Nephron progenitor cell (in vitro differentiated cells): ENCODE results near the gene TBCC.
A peak's percentile ranks its signal among the peaks of the same experiment; 100 is the strongest.
"Not testable (repeated sequence)": the region's sequence is repeated elsewhere in the genome, so short reads cannot be mapped to it uniquely, and the experiment has no call there.

Experiments used
- DNase-seq: peaks from one replicate; pipeline ENCODE4 v3.0.0; 2021
- H3K27ac Mint-ChIP-seq: 2 replicates; pipeline ENCODE4 v1.8.0; 2021; ENCODE audit warnings: mild to moderate bottlenecking, moderate library complexity, mixed read lengths
- H3K27me3 Mint-ChIP-seq: 2 replicates; pipeline ENCODE4 v1.8.0; 2021; ENCODE audit warnings: mild to moderate bottlenecking, low read depth, mixed read lengths; ENCODE audit not compliant: poor library complexity
- H3K36me3 Mint-ChIP-seq: 2 replicates; pipeline ENCODE4 v1.8.0; 2021; ENCODE audit warnings: low read depth, mixed read lengths
- H3K4me1 Mint-ChIP-seq: 2 replicates; pipeline ENCODE4 v1.8.0; 2021; ENCODE audit warnings: mixed read lengths
- H3K4me3 Mint-ChIP-seq: 2 replicates; pipeline ENCODE4 v1.8.0; 2021; ENCODE audit warnings: mild to moderate bottlenecking, moderate library complexity, mixed read lengths
- H3K9me3 Mint-ChIP-seq: 2 replicates; pipeline ENCODE4 v1.8.0; 2021; ENCODE audit warnings: mild to moderate bottlenecking, moderate library complexity, mixed read lengths
- TF ChIP-seq, protein P1 (sequence below): fragments of 200-600 bp; sonication (generic); IDR thresholded peaks from 2 replicates; pipeline ENCODE4 v1.5.0; 2021; ENCODE audit warnings: antibody characterized with exemption

TBCC gene

DNA sequence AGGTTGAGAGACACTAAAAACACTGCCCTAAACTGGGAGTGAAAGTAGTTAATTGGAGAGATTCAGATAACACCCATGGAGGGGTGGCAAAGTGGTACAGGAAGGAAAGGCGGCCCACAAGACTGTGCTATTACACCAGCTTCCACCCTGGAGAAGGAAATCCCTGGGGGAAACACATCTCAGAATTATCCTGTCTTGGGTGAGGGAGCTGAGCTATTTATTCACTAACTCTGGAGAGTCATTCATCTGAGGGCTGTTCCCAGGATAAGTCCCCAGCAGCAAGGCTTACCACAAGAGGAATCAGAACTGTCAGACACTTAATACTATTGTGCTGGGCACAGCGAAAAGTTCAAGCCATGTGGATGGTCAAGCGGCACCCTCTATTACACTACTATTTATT, 9.9 kb downstream of the TBCC start:
- Mint-ChIP-seq H3K4me3 (no peak overlapping the region), H3K27ac (peak overlapping the region; percentile 63), H3K4me1 (peaks cover 31% of the 10 kb centered on the region), H3K27me3 (peaks cover 35% of the 10 kb centered on the region), H3K36me3 (no peaks in the 10 kb centered on the region), H3K9me3 (peaks cover 14% of the 10 kb centered on the region)
- TF ChIP-seq, protein P1, sequence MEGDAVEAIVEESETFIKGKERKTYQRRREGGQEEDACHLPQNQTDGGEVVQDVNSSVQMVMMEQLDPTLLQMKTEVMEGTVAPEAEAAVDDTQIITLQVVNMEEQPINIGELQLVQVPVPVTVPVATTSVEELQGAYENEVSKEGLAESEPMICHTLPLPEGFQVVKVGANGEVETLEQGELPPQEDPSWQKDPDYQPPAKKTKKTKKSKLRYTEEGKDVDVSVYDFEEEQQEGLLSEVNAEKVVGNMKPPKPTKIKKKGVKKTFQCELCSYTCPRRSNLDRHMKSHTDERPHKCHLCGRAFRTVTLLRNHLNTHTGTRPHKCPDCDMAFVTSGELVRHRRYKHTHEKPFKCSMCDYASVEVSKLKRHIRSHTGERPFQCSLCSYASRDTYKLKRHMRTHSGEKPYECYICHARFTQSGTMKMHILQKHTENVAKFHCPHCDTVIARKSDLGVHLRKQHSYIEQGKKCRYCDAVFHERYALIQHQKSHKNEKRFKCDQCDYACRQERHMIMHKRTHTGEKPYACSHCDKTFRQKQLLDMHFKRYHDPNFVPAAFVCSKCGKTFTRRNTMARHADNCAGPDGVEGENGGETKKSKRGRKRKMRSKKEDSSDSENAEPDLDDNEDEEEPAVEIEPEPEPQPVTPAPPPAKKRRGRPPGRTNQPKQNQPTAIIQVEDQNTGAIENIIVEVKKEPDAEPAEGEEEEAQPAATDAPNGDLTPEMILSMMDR: no peak
- no peak for DNase-seq

DNA sequence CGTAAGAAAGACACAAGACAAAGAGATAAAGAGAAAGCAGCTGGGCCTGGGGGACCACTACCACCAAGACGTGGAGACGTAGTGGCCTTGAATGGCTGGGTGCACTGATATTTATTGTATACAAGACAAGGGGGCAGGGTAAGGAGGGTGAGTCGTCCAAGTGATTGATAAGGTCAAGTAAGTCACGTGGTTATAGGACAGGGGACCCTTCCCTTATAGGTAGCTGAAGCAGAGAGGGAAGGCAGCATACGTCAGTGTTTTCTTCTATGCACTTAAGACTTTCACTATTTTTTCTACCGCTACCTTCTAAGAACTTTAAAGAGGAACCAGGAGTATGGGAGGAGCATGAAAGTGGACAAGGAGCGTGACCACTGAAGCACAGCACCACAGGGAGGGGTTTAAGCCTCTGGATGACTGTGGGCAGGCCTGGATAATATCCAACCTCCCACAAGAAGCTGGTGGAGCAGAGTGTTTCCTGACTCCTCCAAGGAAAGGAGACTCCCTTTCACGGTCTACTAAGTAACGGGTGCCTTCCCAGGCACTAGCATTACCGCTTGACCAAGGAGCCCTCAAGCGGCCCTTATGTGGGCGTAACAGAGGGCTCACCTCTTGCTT, 11.9 kb downstream of the TBCC start:
- H3K36me3 Mint-ChIP-seq, H3K4me3 Mint-ChIP-seq, DNase-seq: not testable (repeated sequence)
- peaks cover 26% of the 10 kb centered on the region for H3K4me1 Mint-ChIP-seq
- peaks cover 16% of the 10 kb centered on the region for H3K9me3 Mint-ChIP-seq
- peaks cover 30% of the 10 kb centered on the region for H3K27me3 Mint-ChIP-seq
- peak overlapping the region; percentile 87 for H3K27ac Mint-ChIP-seq

DNA sequence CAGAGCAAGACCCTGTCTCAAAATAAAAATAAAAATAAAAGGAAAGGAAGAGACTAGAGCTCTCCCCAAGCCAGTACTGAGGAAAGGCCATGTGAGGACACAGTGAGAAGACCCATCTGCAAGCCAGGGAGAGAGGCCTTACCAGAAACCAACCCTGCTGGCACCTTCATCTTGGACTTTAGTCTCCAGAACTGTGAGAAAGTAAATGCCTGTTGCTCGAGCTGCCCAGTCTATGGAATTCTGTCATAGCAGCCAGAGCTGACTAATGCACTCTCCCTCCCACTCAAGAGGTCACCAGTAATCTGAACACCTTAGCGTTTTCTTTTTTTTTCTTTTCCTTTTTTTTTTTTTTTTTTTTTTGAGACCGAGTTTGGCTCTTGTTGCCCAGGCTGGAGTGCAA, 16.2 kb downstream of the TBCC start:
- Mint-ChIP-seq H3K36me3 (no peaks in the 10 kb centered on the region), H3K27ac (no peak overlapping the region), H3K27me3 (peaks cover 14% of the 10 kb centered on the region), H3K4me3 (no peak overlapping the region), H3K4me1 (peaks cover 24% of the 10 kb centered on the region), H3K9me3 (peaks cover 16% of the 10 kb centered on the region)
- DNase-seq: no peak
- TF ChIP-seq, protein P1: no peak

DNA sequence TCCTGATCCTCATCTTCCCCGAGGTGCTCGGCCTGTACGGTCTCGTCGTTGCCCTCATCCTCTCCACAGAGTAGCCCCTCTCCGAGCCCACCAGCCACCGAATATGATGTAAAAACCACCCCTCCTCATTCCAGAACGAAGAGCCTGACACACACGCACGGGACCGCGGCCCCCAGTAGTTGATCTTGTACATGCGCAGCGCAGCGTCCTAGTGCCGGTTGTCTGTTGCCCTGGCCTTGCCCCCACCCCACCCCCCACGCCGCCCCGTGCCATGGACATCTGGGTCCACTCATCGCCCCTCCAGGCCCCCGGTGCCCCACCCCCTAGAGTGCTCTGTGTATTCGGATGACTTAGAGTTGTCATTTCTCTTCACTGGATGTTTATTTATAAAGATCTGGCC, 18.3 kb downstream of the TBCC start:
- Mint-ChIP-seq H3K4me3 (no peak overlapping the region), H3K9me3 (peaks cover 6% of the 10 kb centered on the region)

DNA sequence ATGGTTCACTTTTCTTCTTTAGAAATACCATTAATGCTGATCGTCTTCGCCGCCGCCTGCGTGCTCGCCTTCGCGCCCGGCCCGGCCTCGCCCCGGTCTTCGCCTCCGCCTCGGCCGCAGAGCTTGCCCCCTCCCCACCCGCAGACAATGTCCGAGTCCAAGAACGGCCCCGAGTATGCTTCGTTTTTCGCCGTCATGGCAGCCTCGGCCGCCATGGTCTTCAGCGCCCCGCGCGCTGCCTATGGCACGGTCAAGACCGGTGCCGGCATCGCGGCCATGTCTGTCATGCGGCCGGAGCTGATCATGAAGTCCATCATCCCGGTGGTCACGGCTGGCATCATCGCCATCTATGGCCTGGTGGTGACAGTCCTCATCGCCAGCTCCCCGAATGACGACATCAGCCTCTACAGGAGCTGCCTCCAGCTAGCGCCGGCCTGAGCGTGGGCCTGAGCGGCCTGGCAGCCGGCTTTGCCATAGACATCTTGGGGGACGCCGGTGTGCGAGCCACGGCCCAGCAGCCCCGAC, 18.8 kb downstream of the TBCC start:
- TF ChIP-seq, protein P1: no peak
- Mint-ChIP-seq H3K36me3 (no peaks in the 10 kb centered on the region), H3K4me1 (peaks cover 7% of the 10 kb centered on the region), H3K9me3 (peaks cover 3% of the 10 kb centered on the region), H3K27me3 (peaks cover 26% of the 10 kb centered on the region), H3K27ac (no peak overlapping the region), H3K4me3 (no peak overlapping the region)
- DNase-seq: no peak

More for the DNA sequence above, 18.3 kb downstream of the TBCC start:
- TF ChIP-seq, protein P1: no peak
- Mint-ChIP-seq H3K27ac (no peak overlapping the region), H3K36me3 (no peaks in the 10 kb centered on the region), H3K4me1 (peaks cover 7% of the 10 kb centered on the region), H3K27me3 (peaks cover 21% of the 10 kb centered on the region)
- DNase-seq: no peak

DNA sequence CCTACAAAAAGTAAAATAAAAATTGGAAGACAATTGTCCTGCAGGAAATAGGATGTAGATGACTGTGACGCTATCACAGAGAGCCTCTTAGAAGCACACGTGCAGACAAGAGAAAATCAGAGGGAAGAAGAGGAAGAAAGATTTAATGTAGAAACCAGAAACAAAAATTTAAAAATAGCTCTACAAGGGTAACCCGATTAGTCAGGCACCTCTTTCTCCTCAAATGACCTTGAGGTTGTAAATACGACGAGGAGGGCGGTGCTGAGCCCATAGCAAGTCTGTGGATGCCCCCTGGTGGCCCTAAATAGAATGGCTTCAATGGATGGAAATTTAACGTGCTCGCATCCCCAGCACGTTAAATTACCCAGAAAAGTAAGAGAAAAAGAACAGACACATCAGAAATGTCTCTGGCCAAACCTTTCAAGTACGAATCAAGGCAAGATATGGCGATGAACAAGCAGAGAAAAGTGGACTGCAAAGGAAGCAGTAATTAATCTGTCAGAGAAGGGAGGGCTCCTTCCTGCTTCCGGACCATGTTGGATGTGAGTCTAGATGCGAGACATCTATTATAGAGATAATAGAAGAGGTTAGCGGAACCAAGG, 19.3 kb downstream of the TBCC start:
- peaks cover 32% of the 10 kb centered on the region for H3K27me3 Mint-ChIP-seq
- peaks cover 3% of the 10 kb centered on the region for H3K9me3 Mint-ChIP-seq

More for the DNA sequence above, 19.3 kb downstream of the TBCC start:
- H3K36me3 Mint-ChIP-seq: no peaks in the 10 kb centered on the region
- H3K4me3 Mint-ChIP-seq: no peak overlapping the region
- no peak overlapping the region for H3K27ac Mint-ChIP-seq
- TF ChIP-seq, protein P1: peak; percentile 93
- H3K4me1 Mint-ChIP-seq: peaks cover 7% of the 10 kb centered on the region
- DNase-seq: peak; percentile 56
